Mucosa of stomach (tissue), 1 donor: ENCODE data around the gene RASA4B.

ENCODE experiments used
- H3K27me3 ChIP-seq: one replicate; pipeline ENCODE4 v1.7.0; 2013; ENCODE audit warnings: mild to moderate bottlenecking, low read length; ENCODE audit not compliant: control insufficient read depth, insufficient read depth
- H3K36me3 ChIP-seq: one replicate; pipeline ENCODE4 v1.7.0; 2013; ENCODE audit warnings: low read length; ENCODE audit not compliant: control insufficient read depth, insufficient read depth
- H3K4me1 ChIP-seq: one replicate; pipeline ENCODE4 v1.7.0; 2013; ENCODE audit warnings: mild to moderate bottlenecking, low read length; ENCODE audit not compliant: control insufficient read depth, insufficient read depth
- H3K4me3 ChIP-seq: one replicate; pipeline ENCODE4 v1.7.0; 2013; ENCODE audit warnings: low read length
- H3K9ac ChIP-seq: one replicate; pipeline ENCODE4 v1.7.0; 2013; ENCODE audit warnings: mild to moderate bottlenecking, low read length, moderate library complexity
- H3K9me3 ChIP-seq: one replicate; pipeline ENCODE4 v1.7.0; 2013; ENCODE audit warnings: mild to moderate bottlenecking, low read length, moderate library complexity; ENCODE audit not compliant: control insufficient read depth
- donor health status: Pancreatic carcinoma.

RASA4B gene

GRCh38 chr7:102468478-102469350, 48.9 kb downstream of the RASA4B start:
- Histone ChIP-seq H3K9me3 (no peaks in the 10 kb centered on the region), H3K9ac (no peak overlapping the region), H3K4me3 (no peak overlapping the region), H3K27me3 (no peaks in the 10 kb centered on the region), H3K36me3 (peaks cover 5% of the 10 kb centered on the region), H3K4me1 (peaks cover 19% of the 10 kb centered on the region)

- Histone ChIP-seq H3K9ac (no peak overlapping the region), H3K36me3 (no peaks in the 10 kb centered on the region), H3K4me1 (peaks cover 22% of the 10 kb centered on the region), H3K4me3 (no peak overlapping the region), H3K9me3 (no peaks in the 10 kb centered on the region), H3K27me3 (no peaks in the 10 kb centered on the region)
These were observed 49.7 kb downstream of the RASA4B start for GRCh38 chr7:102467581-102468477.

GRCh38 chr7:102466097-102466496, 51.5 kb downstream of the RASA4B start:
- H3K9me3 ChIP-seq, result no peaks in the 10 kb centered on the region
- H3K27me3 ChIP-seq, result no peaks in the 10 kb centered on the region
- no peak overlapping the region for H3K4me3 ChIP-seq
- peaks cover 22% of the 10 kb centered on the region for H3K4me1 ChIP-seq
- no peak overlapping the region for H3K9ac ChIP-seq
- H3K36me3 ChIP-seq, result no peaks in the 10 kb centered on the region

GRCh38 chr7:102464577-102465280, 52.8 kb downstream of the RASA4B start, which contains the start of the genes ALKBH4 and LRWD1:
Gene ALKBH4, minus strand, starts transcription at chr7:102464863. Its CDS starts 27 bp downstream, at chr7:102464836.
Gene LRWD1, plus strand, starts transcription at chr7:102464984. Its CDS starts 97 bp downstream, at chr7:102465081.
- Histone ChIP-seq H3K9me3 (no peaks in the 10 kb centered on the region), H3K4me1 (peaks cover 14% of the 10 kb centered on the region), H3K36me3 (no peaks in the 10 kb centered on the region), H3K4me3 (peak within 1 kb of the TSS; percentile 94), H3K27me3 (no peaks in the 10 kb centered on the region), H3K9ac (peak within 1 kb of the TSS; percentile 96)

- Histone ChIP-seq H3K9me3 (no peaks in the 10 kb centered on the region), H3K9ac (peak overlapping the region; percentile 96), H3K4me3 (peak overlapping the region; percentile 94), H3K4me1 (peaks cover 13% of the 10 kb centered on the region), H3K36me3 (no peaks in the 10 kb centered on the region), H3K27me3 (no peaks in the 10 kb centered on the region)
These were observed 53.6 kb downstream of the RASA4B start for GRCh38 chr7:102463841-102464576.

GRCh38 chr7:102460467-102460866, 57.1 kb downstream of the RASA4B start:
- no peak overlapping the region for H3K9ac ChIP-seq
- H3K4me3 ChIP-seq, result no peak overlapping the region
- no peaks in the 10 kb centered on the region for H3K36me3 ChIP-seq
- H3K4me1 ChIP-seq, result peaks cover 6% of the 10 kb centered on the region
- H3K9me3 ChIP-seq, result no peaks in the 10 kb centered on the region
- H3K27me3 ChIP-seq, result no peaks in the 10 kb centered on the region

- Histone ChIP-seq H3K4me1 (peaks cover 6% of the 10 kb centered on the region), H3K9me3 (no peaks in the 10 kb centered on the region), H3K27me3 (no peaks in the 10 kb centered on the region), H3K36me3 (no peaks in the 10 kb centered on the region), H3K4me3 (no peak overlapping the region), H3K9ac (no peak overlapping the region)
These were observed 58.2 kb downstream of the RASA4B start for GRCh38 chr7:102459221-102459844.

- no peaks in the 10 kb centered on the region for H3K36me3 ChIP-seq
- H3K4me1 ChIP-seq, result no peaks in the 10 kb centered on the region
- no peak overlapping the region for H3K4me3 ChIP-seq
- no peaks in the 10 kb centered on the region for H3K27me3 ChIP-seq
- H3K9me3 ChIP-seq, result no peaks in the 10 kb centered on the region
- H3K9ac ChIP-seq, result no peak overlapping the region
These were observed 60.1 kb downstream of the RASA4B start for GRCh38 chr7:102457352-102457924.

GRCh38 chr7:102456327-102456726, 61.2 kb downstream of the RASA4B start:
- no peak overlapping the region for H3K9ac ChIP-seq
- H3K4me1 ChIP-seq, result no peaks in the 10 kb centered on the region
- no peaks in the 10 kb centered on the region for H3K27me3 ChIP-seq
- no peaks in the 10 kb centered on the region for H3K9me3 ChIP-seq
- H3K4me3 ChIP-seq, result no peak overlapping the region
- no peaks in the 10 kb centered on the region for H3K36me3 ChIP-seq

- no peaks in the 10 kb centered on the region for H3K27me3 ChIP-seq
- H3K36me3 ChIP-seq, result no peaks in the 10 kb centered on the region
- no peak overlapping the region for H3K4me3 ChIP-seq
- no peaks in the 10 kb centered on the region for H3K9me3 ChIP-seq
- no peak overlapping the region for H3K9ac ChIP-seq
- no peaks in the 10 kb centered on the region for H3K4me1 ChIP-seq
These were observed 62.0 kb downstream of the RASA4B start for GRCh38 chr7:102455596-102455995.
